ENCODE data around the gene WWP2. TPM values are rescaled to one million over a fixed set of nuclear protein-coding genes. Genes with fewer than 3 reads are reported as not detected.
A peak's percentile ranks its signal among the peaks of the same experiment; 100 is the strongest.

WWP2 gene
- total RNA-seq, 1 donor, result 28.5 TPM

DNA sequence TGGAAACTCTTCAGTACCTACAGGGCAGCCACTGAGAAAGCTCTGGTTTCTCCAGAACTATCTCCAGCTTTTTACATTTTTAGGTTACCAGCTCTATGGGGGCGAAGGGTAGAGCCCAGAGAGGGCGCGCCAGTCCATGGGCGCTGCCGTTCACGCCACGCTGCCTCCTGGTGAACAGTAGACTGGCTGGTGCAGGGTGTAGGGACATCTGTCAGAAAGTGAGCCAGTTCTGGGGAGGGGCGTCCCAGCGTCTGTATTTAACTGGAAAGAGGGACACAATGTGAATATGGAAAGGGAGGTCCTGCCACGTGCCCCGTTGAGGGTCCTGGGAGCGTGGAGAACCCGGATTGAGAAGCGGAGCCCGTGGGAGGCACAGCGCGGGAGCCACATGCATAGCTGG, 172.6 kb downstream of the WWP2 start:
- no peak for DNase-seq (ENCODE audit: low read depth)
- TF ChIP-seq CTCF (IDR thresholded peaks at IDR 0.05; ENCODE audit: insufficient read depth, low read depth, low read length), result no peak
- no peak overlapping the region for H3K4me3 ChIP-seq (ENCODE audit: low read depth, low read length)

DNA sequence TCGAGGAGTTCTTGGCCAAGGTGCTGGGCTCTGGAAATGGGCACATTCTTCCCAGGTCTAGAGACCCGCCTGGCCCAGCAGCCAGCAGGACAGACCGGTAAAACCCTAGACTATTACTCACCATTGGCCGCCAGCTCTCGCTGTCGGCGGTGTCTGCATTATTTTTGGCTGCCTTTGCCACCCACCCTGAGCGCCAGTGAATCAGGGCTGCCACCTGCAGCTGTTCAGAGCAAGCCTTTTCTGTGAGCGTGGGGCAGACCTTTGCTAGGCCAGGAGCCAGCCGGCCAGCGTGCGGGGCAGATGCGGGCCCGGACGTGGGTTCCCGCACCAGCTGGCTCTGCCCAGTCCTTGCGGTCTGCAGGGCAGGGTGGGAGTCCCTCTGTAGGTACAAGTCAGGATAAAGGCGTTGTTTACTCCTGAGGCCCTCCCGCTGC, 173.2 kb downstream of the WWP2 start:
- no peak overlapping the region for H3K4me3 ChIP-seq (ENCODE audit: low read depth, low read length)
- no peak for TF ChIP-seq CTCF (IDR thresholded peaks at IDR 0.05; ENCODE audit: insufficient read depth, low read depth, low read length)
- DNase-seq (ENCODE audit: low read depth), result no peak

DNA sequence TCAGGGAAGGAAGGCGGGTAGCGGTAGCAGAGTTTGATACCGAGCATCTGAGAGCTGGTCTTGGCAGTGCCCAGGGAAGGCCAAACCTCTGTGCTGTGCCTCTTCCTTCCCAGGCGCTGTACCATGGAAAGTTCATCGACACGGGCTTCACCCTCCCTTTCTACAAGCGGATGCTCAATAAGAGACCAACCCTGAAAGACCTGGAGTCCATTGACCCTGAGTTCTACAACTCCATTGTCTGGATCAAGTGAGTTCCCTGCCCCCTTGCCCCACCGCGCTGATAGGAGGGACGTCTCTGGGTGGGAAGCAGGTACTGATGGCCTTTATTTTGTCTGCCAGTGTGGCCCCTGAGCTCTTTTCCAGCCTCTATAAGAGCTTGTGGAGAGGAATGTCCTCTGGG, 173.6 kb downstream of the WWP2 start:
- H3K4me3 ChIP-seq (ENCODE audit: low read depth, low read length), result no peak overlapping the region
- no peak for TF ChIP-seq CTCF (IDR thresholded peaks at IDR 0.05; ENCODE audit: insufficient read depth, low read depth, low read length)
- no peak for DNase-seq (ENCODE audit: low read depth)

DNA sequence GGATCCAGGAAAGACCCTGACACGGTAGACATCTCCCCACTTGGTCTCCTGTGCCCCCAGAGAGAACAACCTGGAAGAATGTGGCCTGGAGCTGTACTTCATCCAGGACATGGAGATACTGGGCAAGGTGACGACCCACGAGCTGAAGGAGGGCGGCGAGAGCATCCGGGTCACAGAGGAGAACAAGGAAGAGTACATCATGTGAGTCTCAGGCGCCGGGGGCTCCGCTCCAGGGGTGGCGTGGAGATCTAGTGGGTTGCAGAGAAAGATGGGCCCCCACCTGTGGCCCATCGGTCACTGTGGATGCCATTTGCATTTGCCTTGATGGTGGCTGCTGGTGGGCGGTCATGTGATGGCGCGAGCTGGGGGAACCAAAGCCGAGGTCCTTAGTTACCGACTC, 174.1 kb downstream of the WWP2 start:
- TF ChIP-seq CTCF (IDR thresholded peaks at IDR 0.05; ENCODE audit: insufficient read depth, low read depth, low read length), result no peak
- no peak overlapping the region for H3K4me3 ChIP-seq (ENCODE audit: low read depth, low read length)
- no peak for DNase-seq (ENCODE audit: low read depth)

- DNase-seq (ENCODE audit: low read depth), result no peak
- H3K4me3 ChIP-seq (ENCODE audit: low read depth, low read length), result no peak overlapping the region
- TF ChIP-seq CTCF (IDR thresholded peaks at IDR 0.05; ENCODE audit: insufficient read depth, low read depth, low read length), result no peak
Observed at GRCh38 chr16:69936751-69937211, 174.6 kb downstream of the WWP2 start.

DNA sequence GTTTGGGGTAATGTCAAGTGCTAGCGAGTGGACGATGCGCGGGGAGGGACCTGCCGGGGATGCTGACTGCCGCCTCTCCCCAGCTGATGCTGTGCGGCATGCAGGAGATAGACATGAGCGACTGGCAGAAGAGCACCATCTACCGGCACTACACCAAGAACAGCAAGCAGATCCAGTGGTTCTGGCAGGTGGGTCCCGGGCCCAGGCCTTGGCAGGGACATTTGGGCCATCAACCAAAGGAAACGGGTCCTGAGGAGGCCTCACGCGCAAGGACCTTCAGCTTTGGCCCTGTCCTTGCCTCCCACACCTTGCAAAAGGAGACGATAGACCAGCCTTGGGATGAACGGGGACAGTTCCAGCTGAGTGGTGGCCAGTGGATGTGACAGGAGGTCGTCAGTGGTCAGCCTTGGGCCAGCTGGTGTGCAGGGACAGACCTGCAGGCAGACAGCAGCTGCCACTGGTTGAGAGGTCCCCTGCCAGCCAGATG, 175.4 kb downstream of the WWP2 start:
- no peak for DNase-seq (ENCODE audit: low read depth)
- TF ChIP-seq CTCF (IDR thresholded peaks at IDR 0.05; ENCODE audit: insufficient read depth, low read depth, low read length), result peak; percentile 28
- H3K4me3 ChIP-seq (ENCODE audit: low read depth, low read length), result no peak overlapping the region
